HUDEP-2 (cell line): ENCODE measurements around the gene RFX3.
"Not testable (repeated sequence)": the region's sequence is repeated elsewhere in the genome, so short reads cannot be mapped to it uniquely, and the experiment has no call there.

Source experiments
- DNase-seq, 76 experiments: peaks; one replicate each; lab custom pipeline; 2025; ENCODE audit not compliant: unreplicated experiment in 76 of 76; lab: John Stamatoyannopoulos, UW

RFX3 gene

GRCh38 chr9:3361689-3362392 lies 164.0 kb downstream of the RFX3 start:
- no peak for DNase-seq

GRCh38 chr9:3361116-3361515 lies 164.7 kb downstream of the RFX3 start:
- DNase-seq: no peak

- no peak for DNase-seq
These were observed 165.6 kb downstream of the RFX3 start for GRCh38 chr9:3360245-3360644.

- no peak for DNase-seq
These were observed 166.0 kb downstream of the RFX3 start for GRCh38 chr9:3359778-3360177.

DNA sequence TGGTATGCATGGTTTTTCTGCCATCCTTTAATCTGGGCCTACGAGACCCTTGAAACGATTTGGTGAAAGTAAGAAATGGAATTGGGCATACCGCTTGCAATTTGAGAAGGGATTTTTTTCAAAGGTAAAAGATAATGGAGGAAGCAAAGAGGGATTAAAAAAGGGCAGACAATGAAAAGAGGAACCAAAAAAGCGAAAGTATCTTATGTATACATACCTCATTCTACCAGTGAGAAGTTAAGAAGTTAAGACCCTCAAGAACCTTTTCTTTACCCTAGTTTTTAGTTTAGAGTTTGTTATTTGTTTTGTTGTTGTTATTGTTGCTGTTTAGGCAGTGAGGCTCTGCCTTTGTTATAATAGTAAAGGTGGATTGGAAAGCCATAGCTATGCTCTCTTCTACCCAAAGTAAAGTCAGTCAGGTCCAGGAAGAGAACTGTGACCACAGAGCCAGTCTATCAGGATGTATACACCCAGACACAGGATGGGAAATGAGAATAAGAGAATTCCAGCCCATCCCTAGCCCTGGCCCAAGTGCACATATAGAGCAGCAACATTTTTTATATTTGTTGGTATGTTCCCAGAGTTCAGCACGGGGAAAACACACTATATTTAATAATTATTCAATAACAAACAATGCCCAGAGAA lies 166.6 kb downstream of the RFX3 start:
- DNase-seq: no peak

- no peak for DNase-seq
These were observed 177.6 kb downstream of the RFX3 start for GRCh38 chr9:3348169-3348568.

GRCh38 chr9:3346549-3346948 lies 179.3 kb downstream of the RFX3 start:
- DNase-seq: no peak

- DNase-seq: no peak
These were observed 182.1 kb downstream of the RFX3 start for GRCh38 chr9:3343671-3344070.

GRCh38 chr9:3342159-3342777 lies 183.5 kb downstream of the RFX3 start:
- DNase-seq: no peak

GRCh38 chr9:3337515-3338225 lies 188.1 kb downstream of the RFX3 start:
- no peak for DNase-seq

DNA sequence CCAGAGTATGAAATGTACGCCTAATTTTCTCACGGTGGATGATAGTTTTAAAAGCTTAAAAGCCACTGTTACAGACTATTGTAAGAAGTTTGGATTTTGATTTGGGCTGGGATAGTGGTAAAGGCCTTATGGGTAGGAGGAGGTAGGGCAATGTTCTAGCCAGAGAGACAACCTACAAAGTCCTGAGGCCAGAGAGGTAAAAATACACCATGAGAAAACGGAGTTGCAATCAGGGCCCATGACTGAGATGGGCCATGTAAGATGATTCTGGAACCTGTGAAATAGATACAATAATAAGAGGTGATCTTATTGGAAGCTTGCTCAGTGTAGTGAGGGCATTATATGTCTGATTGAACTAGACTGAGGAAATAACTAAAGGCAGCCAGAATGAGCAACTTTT lies 188.8 kb downstream of the RFX3 start:
- no peak for DNase-seq

- no peak for DNase-seq
These were observed 193.0 kb downstream of the RFX3 start for GRCh38 chr9:3332802-3333201.

DNA sequence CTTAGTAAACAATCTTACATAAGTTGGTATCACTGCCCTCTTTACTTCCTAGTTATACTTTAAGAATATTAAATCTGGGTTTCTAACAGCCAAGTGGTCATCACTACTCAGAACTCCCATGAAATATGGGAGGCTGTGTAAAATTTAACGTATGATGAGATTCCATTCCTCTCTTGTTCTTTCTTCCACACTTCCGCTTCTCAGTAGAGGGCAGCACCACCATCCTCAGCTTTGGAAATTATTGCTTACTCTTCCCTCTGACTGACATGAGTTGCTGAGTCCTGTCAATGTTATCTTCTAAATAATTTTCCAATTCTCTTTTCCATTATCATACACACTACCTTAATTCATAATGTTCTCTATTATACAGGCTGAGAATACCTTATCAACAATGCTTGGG lies 194.0 kb downstream of the RFX3 start:
- DNase-seq: peak in 1 of 76 experiments; percentile 1

- DNase-seq: no peak
These were observed 194.9 kb downstream of the RFX3 start for GRCh38 chr9:3330792-3331420.

DNA sequence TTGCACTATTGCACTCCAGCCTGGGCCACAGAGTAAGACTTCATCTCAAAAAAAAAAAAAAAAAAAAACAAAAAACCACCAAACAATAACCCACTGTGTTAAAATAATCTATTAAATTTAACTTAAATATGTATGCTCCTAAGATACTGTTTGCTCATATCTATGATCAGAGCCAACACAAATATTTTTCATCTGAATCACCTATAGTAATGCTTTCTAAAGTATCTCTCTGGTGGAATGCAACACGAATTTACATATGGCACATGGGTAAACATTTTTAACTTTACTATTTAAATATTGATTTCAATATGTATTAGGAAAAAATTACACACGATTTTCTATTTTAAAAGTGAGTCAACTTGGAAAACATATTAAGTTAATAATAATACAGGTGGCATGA lies 196.4 kb downstream of the RFX3 start:
- DNase-seq: no peak

- no peak for DNase-seq
These were observed 202.1 kb downstream of the RFX3 start for GRCh38 chr9:3323714-3324113.

- no peak for DNase-seq
These were observed 204.6 kb downstream of the RFX3 start for GRCh38 chr9:3321186-3321585.

- DNase-seq: not testable (repeated sequence)
These were observed 213.2 kb downstream of the RFX3 start for GRCh38 chr9:3312595-3312994.

DNA sequence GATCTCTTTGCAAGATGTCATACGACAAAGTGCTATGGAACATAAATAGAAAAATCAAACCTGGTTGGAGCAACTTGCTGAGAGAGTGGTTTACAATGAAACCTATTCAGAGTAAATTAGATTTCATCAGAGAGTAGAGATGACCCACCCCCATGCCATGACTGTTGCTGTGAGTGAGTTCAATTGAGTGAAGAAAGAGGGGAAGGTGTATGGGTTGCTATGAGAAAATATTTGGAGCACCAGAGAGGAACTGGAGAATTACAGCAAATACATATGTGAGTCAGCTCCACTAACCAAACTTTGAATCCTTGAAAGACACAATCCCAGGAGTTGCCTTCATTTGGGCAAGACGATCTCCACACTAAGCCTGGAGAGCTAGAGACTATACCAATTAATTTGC lies 217.2 kb downstream of the RFX3 start:
- no peak for DNase-seq

DNA sequence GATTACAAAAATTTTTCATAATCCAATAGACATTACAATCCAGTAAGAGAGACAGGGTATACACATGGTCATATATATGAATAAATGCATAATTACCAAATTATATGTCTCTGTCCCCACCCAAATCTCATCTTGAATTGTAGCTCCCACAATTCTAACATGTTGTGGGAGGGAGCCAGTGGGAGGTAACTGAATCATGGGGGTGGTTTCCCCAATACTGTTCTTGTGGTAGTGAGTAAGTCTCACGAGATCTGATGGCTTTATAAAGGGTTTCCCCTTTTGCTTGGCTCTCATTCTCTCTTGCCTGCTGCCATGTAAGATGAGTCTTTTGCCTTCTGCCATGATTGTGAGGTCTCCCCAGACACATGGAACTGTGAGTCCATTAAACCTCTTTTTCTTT lies 221.4 kb downstream of the RFX3 start:
- DNase-seq: not testable (repeated sequence)

DNA sequence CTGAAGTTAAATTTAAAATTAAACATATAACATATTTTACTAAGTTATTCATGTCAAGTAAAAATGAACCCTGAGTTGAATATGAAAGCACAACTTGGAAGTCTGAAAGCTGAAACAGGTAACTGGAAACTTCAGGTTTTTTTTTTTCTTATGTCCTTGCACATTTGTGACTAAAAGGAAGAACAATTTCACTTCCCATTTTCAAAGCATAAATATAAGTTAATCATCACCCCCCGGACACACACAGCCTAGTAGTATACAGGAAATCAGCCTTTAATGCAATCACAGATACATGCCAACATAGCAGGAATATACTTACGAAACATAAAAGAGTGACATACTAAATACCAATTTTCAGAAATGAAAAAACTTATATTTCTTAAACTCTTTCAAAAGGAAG lies 225.9 kb downstream of the RFX3 start:
- no peak for DNase-seq
